ENCODE measurements around the gene RBBP7.
"Not testable (repeated sequence)": the region's sequence is repeated elsewhere in the genome, so short reads cannot be mapped to it uniquely, and the experiment has no call there.

Gene RBBP7

DNA sequence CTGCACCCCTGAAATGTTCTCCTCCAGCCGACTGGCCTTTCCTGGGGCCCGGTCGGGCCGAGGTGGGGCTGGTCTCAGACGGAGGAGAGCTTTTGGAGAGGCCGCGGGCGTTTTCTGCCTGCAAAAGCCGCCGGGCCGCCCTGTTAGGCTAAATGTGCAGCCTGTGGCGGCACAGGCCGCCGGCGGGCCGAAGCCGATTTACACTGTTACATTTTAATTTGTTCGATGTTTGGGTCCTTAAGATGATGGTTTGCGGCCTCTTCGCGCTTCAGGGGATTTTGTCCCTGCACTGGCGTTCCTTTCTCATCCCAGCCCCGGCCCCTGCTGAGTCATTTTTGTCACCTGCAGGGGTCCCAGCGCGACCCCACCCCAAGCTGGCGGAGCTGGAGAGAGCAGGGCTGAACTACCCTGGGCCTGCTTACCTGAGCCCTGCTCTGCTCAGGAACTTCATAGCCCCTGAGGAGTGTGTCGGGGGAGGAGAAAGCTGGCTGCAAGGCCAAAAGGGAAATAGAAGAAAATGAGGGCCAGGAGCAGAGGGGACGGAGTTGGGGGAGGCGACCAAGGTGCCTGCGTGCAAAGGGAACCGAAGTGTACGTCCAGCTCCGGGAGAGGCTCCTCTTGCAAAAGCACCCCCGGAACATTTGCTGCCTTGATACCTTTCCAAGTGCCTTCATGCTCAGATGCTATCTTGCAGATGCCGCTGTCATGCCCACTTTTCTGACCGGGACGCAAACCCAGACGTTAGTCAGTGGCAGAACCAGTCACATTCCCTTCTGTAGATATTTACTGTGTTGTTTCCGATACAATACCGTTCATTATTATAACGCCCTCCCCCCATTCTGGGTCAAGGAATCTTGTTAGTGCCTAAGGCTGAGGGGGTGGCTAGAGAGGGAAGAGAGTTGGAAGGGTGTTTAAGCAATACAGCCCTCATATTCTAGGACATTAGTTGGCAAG lies 977 bp upstream of the RBBP7 start:
- peak; percentile 81 for DNase-seq (ENCODE audit: low read depth)
- TF ChIP-seq POLR2A (IDR thresholded peaks at IDR 0.05; ENCODE audit: extremely low read depth, insufficient read length): no peak
- H3K4me3 ChIP-seq (ENCODE audit: low read depth, low read length): peak overlapping the region; percentile 66

DNA sequence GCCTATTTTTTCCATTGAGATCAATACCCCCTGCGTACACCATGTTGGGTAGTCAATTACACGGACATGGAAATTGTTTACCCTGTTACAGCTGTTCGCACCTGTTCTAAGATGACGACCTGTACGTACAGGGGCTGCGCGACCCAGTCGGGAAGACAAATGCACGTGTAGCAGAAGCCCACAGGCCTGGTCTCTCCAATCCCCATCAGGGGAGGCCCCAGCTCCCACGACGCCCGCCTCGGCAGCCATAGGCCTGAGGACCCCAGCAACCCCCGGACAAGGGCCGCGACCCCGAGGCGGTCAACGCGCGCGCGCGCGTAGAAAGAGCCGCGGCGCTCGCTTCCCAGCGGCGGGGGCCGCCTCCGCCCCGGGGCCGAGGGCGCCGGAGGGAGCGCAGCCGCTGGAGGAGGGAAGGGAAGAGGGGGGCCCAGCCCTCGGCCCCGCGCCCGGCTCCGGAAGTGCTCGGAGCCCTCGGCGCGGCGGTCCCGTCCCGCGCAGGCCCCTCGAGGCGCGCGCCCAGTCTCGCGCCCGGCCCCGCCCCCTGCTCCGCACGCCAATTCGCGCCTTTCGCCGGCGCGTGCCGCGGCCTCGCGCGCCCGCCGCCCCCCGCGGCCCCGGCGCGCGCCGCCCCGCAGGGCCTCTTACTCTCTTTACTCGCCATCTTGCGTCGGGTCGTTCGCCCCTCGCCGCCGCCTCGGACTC lies 618 bp downstream of the RBBP7 start:
- TF ChIP-seq, protein P1, sequence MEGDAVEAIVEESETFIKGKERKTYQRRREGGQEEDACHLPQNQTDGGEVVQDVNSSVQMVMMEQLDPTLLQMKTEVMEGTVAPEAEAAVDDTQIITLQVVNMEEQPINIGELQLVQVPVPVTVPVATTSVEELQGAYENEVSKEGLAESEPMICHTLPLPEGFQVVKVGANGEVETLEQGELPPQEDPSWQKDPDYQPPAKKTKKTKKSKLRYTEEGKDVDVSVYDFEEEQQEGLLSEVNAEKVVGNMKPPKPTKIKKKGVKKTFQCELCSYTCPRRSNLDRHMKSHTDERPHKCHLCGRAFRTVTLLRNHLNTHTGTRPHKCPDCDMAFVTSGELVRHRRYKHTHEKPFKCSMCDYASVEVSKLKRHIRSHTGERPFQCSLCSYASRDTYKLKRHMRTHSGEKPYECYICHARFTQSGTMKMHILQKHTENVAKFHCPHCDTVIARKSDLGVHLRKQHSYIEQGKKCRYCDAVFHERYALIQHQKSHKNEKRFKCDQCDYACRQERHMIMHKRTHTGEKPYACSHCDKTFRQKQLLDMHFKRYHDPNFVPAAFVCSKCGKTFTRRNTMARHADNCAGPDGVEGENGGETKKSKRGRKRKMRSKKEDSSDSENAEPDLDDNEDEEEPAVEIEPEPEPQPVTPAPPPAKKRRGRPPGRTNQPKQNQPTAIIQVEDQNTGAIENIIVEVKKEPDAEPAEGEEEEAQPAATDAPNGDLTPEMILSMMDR (IDR thresholded peaks at IDR 0.05; ENCODE audit: low read depth, low read length): no peak
- TF ChIP-seq, protein P2, sequence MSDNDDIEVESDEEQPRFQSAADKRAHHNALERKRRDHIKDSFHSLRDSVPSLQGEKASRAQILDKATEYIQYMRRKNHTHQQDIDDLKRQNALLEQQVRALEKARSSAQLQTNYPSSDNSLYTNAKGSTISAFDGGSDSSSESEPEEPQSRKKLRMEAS (IDR thresholded peaks at IDR 0.05; ENCODE audit: low read depth, low read length): 0 out of 2 replicates have a peak, but pooled peaks have one; percentile 3
- TF ChIP-seq POLR2A (IDR thresholded peaks at IDR 0.05; ENCODE audit: extremely low read depth, insufficient read length) (no peak), MYC (IDR thresholded peaks at IDR 0.05; ENCODE audit: low read depth, low read length) (0 out of 2 replicates have a peak, but pooled peaks have one; percentile 27)
- H3K4me3 ChIP-seq (ENCODE audit: low read depth, low read length): peak overlapping the region; percentile 99
- DNase-seq (ENCODE audit: low read depth): peak; percentile 74

DNA sequence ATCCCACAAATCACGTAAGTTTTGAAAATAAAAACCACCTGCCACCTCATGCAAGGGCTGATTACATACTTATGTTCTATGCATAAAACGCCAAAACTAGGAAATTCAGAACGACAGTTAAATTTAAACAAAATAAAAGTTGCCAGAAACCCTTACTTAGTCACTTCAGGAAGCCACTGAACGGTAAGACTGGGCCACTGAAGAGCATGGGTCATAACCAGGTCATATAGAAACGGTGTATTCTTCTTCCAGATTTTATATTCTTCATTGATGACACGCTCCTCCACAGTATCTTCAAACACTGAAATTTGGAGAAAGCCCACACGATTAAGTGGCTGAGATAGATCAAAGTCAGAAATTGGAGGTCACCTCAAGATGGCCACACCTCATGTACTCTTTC lies 1.2 kb downstream of the RBBP7 start:
- TF ChIP-seq POLR2A (IDR thresholded peaks at IDR 0.05; ENCODE audit: extremely low read depth, insufficient read length): no peak
- TF ChIP-seq MYC (IDR thresholded peaks at IDR 0.05; ENCODE audit: low read depth, low read length): no peak
- TF ChIP-seq, protein P1 (IDR thresholded peaks at IDR 0.05; ENCODE audit: low read depth, low read length): no peak
- TF ChIP-seq, protein P2 (IDR thresholded peaks at IDR 0.05; ENCODE audit: low read depth, low read length): no peak
- DNase-seq (ENCODE audit: low read depth): no peak
- peak overlapping the region; percentile 99 for H3K4me3 ChIP-seq (ENCODE audit: low read depth, low read length)

DNA sequence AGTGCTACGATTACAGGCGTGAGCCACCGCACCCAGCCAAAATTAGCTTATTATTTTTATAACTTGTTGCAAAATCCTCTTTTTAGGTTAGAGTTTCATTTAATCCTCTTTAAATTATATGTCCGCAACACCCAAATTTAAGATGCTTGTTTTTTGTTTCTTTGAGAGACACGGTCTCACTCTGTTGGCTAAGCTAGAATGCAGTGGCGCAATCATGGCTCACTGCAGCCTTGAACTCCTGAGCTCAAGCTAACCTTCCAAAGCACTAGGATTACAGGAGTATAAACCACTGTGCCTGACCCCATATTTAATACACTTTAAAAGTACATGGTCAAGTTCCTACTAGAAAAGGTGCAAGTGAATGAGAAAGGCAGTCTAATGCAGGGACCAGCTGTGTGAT lies 2.2 kb downstream of the RBBP7 start:
- DNase-seq (ENCODE audit: low read depth): peak; percentile 25
- H3K4me3 ChIP-seq (ENCODE audit: low read depth, low read length): peak overlapping the region; percentile 99
- TF ChIP-seq POLR2A (IDR thresholded peaks at IDR 0.05; ENCODE audit: extremely low read depth, insufficient read length): no peak

DNA sequence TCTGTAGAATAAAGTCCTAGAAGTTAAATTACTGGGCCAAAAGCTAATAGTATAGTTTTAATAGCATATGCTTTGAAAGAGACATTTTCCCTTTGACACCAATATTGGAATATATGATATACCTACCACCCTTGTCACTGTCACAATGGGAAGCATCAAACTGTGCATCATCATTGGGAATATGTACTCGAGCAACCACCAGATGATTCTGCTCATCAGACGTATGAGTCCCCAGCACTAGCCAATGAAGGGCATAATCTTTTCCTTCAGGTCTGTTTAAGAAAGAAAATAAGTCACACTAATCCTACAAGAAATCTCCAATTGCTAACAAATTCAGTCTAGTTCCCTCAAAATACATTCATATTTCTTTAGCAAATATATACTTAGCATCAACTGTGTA lies 7.3 kb downstream of the RBBP7 start:
- TF ChIP-seq POLR2A (IDR thresholded peaks at IDR 0.05; ENCODE audit: extremely low read depth, insufficient read length): no peak
- TF ChIP-seq, protein P2 (IDR thresholded peaks at IDR 0.05; ENCODE audit: low read depth, low read length): no peak
- TF ChIP-seq, protein P1 (IDR thresholded peaks at IDR 0.05; ENCODE audit: low read depth, low read length): no peak
- TF ChIP-seq MYC (IDR thresholded peaks at IDR 0.05; ENCODE audit: low read depth, low read length): no peak
- no peak for DNase-seq (ENCODE audit: low read depth)
- H3K4me3 ChIP-seq (ENCODE audit: low read depth, low read length): no peak overlapping the region

DNA sequence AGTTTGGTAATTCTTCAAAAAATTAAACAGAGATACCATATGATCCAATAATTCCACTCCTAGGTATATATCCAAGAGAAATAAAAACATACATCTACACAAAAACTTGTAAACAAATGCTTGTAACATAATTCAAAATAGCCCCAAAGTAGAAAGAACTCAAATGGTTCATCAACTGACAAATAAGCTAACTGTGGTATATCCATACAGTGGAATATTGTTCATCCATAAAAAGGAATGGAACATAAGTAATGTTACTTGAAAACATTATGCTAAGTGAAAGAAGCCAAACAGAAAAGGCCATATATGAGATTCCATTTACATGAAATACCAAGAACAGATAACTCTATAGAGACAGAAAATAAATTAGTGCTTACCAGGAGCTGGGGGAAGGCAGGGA lies 13.4 kb downstream of the RBBP7 start:
- TF ChIP-seq, protein P1 (IDR thresholded peaks at IDR 0.05; ENCODE audit: low read depth, low read length): no peak
- TF ChIP-seq MYC (IDR thresholded peaks at IDR 0.05; ENCODE audit: low read depth, low read length) (no peak), POLR2A (IDR thresholded peaks at IDR 0.05; ENCODE audit: extremely low read depth, insufficient read length) (no peak)
- TF ChIP-seq, protein P2 (IDR thresholded peaks at IDR 0.05; ENCODE audit: low read depth, low read length): no peak
- no peak for DNase-seq (ENCODE audit: low read depth)
- no peak overlapping the region for H3K4me3 ChIP-seq (ENCODE audit: low read depth, low read length)

DNA sequence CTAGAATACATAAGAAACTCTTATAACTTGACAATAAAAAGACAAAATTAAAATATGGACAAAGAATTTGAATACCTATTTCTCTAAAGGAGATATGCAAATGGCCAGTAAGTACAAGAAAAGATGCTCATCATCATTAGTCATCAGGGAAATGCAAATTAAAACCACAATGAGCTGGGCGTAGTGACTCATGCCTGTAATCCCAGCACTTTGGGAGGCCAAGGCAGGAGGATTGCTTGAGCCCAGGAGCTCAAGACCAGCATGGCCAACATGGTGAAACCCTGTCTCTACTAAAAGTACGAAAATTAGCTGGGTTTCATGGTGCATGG lies 14.1 kb downstream of the RBBP7 start:
- H3K4me3 ChIP-seq (ENCODE audit: low read depth, low read length): not testable (repeated sequence)
- DNase-seq (ENCODE audit: low read depth): peak; percentile 63
